GM23248 (cell line): ENCODE data around the gene GZMH. TPM values are rescaled to one million over a fixed set of nuclear protein-coding genes. Genes with fewer than 3 reads are reported as not detected.
"Not testable (repeated sequence)": the region's sequence is repeated elsewhere in the genome, so short reads cannot be mapped to it uniquely, and the experiment has no call there.

Experiments used
- DNase-seq: peaks from one replicate; pipeline ENCODE4 v3.0.0-alpha.2; 2015
- H2AFZ ChIP-seq: fragments of 200-600 bp; sonication (generic); 2 replicates; pipeline ENCODE4 v1.6.1; 2016; ENCODE audit warnings: antibody characterized with exemption
- H3F3A ChIP-seq: fragments of 200-600 bp; sonication (generic); 2 replicates; pipeline ENCODE4 v1.6.1; 2016; ENCODE audit warnings: mild to moderate bottlenecking, antibody characterized with exemption, mixed run types; ENCODE audit not compliant: insufficient read depth
- H3K27ac ChIP-seq: fragments of 200-600 bp; sonication (generic); 2 replicates; pipeline ENCODE4 v1.5.1; 2016; ENCODE audit warnings: mild to moderate bottlenecking
- H3K27me3 ChIP-seq: fragments of 200-600 bp; sonication (generic); replicated peaks from 2 replicates; pipeline ENCODE4 v1.6.1; 2016; ENCODE audit warnings: mild to moderate bottlenecking; ENCODE audit not compliant: insufficient read depth
- H3K36me3 ChIP-seq: fragments of 200-600 bp; sonication (generic); 2 replicates; pipeline ENCODE4 v1.6.1; 2016; ENCODE audit warnings: low read depth, mild to moderate bottlenecking
- H3K4me1 ChIP-seq: fragments of 200-600 bp; sonication (generic); 2 replicates; pipeline ENCODE4 v1.6.1; 2016; ENCODE audit warnings: mild to moderate bottlenecking; ENCODE audit not compliant: insufficient read depth
- H3K4me2 ChIP-seq: fragments of 200-600 bp; sonication (generic); one replicate; pipeline ENCODE4 v1.6.1; 2016; ENCODE audit warnings: mild to moderate bottlenecking; ENCODE audit not compliant: unreplicated experiment
- H3K4me3 ChIP-seq: fragments of 200-600 bp; sonication (generic); 2 replicates; pipeline ENCODE4 v1.5.1; 2016; ENCODE audit warnings: mild to moderate bottlenecking
- H3K79me2 ChIP-seq: fragments of 200-600 bp; sonication (generic); 2 replicates; pipeline ENCODE4 v1.6.1; 2016; ENCODE audit warnings: mild to moderate bottlenecking; ENCODE audit not compliant: insufficient read depth
- H3K9ac ChIP-seq: fragments of 200-600 bp; sonication (generic); 2 replicates; pipeline ENCODE4 v1.6.1; 2016; ENCODE audit warnings: mild to moderate bottlenecking
- H3K9me2 ChIP-seq: fragments of 200-600 bp; sonication (generic); 2 replicates; pipeline ENCODE4 v1.6.1; 2016; ENCODE audit warnings: mixed run types, mild to moderate bottlenecking, moderate library complexity; ENCODE audit not compliant: insufficient read depth
- H3K9me3 ChIP-seq: fragments of 200-600 bp; sonication (generic); one replicate; pipeline ENCODE4 v1.6.1; 2017; ENCODE audit warnings: low read depth
- H4K20me1 ChIP-seq: fragments of 200-600 bp; sonication (generic); 2 replicates; pipeline ENCODE4 v1.6.0; 2016; ENCODE audit not compliant: insufficient read depth
- EZH2 ChIP-seq: fragments of 200-600 bp; sonication (generic); IDR thresholded peaks from 2 replicates; pipeline ENCODE4 v1.6.1; 2018; ENCODE audit warnings: antibody characterized with exemption, mild to moderate bottlenecking; ENCODE audit not compliant: insufficient read depth, poor library complexity, severe bottlenecking
- EZH2phosphoT487 ChIP-seq: fragments of 200-600 bp; sonication (generic); IDR thresholded peaks from 2 replicates; pipeline ENCODE4 v1.6.1; 2018; ENCODE audit warnings: antibody characterized with exemption, moderate library complexity, mild to moderate bottlenecking, low read depth; ENCODE audit not compliant: insufficient read depth
- WGBS, 2 experiments: methylation state at CpG; one replicate each; pipeline ENCODE4 v1.1.6; 2015 to 2017; ENCODE audit warnings: low lambda C conversion rate in 2 of 2, low coverage in 1 of 2; ENCODE audit errors: missing lambda C conversion rate in 2 of 2; 5-methylcytosine and 5-hydroxymethylcytosine counted together
- in situ Hi-C: fragments of 300-500 bp; cut with MboI; formaldehyde crosslinking; loops from 2 replicates; pipeline ENCODE4 v1.15.0; 2020
- polyA plus RNA-seq: library from polyadenylated mRNA; unstranded; fragments of >200 nt; fragmentation: Nextera tagmentation; extraction: Ambion mirVana; gene quantifications from 2 replicates; pipeline ENCODE4 v1.2.1, GENCODE V29; 2016
- total RNA-seq: library from RNA; depleted of rRNA; stranded (reverse); fragments of >200 nt; shearing (Covaris generic); gene quantifications from 2 replicates; pipeline ENCODE4 v1.2.3, GENCODE V29; 2014; rRNA removed

GZMH gene, protein sequence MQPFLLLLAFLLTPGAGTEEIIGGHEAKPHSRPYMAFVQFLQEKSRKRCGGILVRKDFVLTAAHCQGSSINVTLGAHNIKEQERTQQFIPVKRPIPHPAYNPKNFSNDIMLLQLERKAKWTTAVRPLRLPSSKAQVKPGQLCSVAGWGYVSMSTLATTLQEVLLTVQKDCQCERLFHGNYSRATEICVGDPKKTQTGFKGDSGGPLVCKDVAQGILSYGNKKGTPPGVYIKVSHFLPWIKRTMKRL
- not detected in 2 replicates for total RNA-seq
- not detected in 2 replicates for polyA plus RNA-seq

GRCh38 chr14:24609655-24610344 is at the start of gene GZMH:
Gene GZMH (minus strand): TSS chr14:24609685. CDS start chr14:24609613, 72 bp downstream.
- no peaks in the 10 kb centered on the region for H3K79me2 ChIP-seq
- no peak within 1 kb of the TSS for H2AFZ ChIP-seq
- no peaks in the 10 kb centered on the region for H3K9me2 ChIP-seq
- H3K36me3 ChIP-seq, result no peaks in the 10 kb centered on the region
- H3F3A ChIP-seq, result no peaks in the 10 kb centered on the region
- no peaks in the 10 kb centered on the region for H3K27me3 ChIP-seq
- no peak within 1 kb of the TSS for H3K4me2 ChIP-seq
- H3K27ac ChIP-seq, result no peak within 1 kb of the TSS
- no peak for DNase-seq
- 13 to 19% methylated on average over 2 of the region's 2 CpGs for WGBS, 2 experiments
- no peaks in the 10 kb centered on the region for H4K20me1 ChIP-seq
- no peak within 1 kb of the TSS for H3K4me3 ChIP-seq
- TF ChIP-seq EZH2, result no peak
- no peak for TF ChIP-seq EZH2phosphoT487
- in situ Hi-C loops, result no loop called here
- no peak within 1 kb of the TSS for H3K9ac ChIP-seq
- H3K4me1 ChIP-seq, result no peaks in the 10 kb centered on the region
- no peaks in the 10 kb centered on the region for H3K9me3 ChIP-seq

DNA sequence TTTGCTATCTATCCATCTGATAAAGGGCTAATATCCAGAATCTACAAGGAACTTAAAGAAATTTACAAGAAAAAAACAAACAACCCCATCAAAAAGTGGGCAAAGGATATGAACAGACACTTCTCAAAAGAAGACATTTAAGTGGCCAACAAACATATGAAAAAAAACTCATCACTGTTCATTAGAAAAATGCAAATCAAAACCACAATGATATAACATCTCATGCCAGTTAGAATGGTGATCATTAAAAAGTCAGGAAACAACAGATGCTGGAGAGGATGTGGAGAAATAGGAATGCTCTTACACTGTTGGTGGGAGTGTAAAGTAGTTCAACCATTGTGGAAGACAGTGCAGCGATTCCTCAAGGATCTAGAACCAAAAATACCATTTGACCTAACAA is 38.9 kb upstream of the GZMH start:
- H3K4me1 ChIP-seq, H3K9me2 ChIP-seq, H3K27me3 ChIP-seq, H3K9me3 ChIP-seq, H3F3A ChIP-seq, H3K4me3 ChIP-seq, H3K9ac ChIP-seq, H4K20me1 ChIP-seq, in situ Hi-C loops, H3K27ac ChIP-seq, H3K36me3 ChIP-seq, H3K4me2 ChIP-seq, H2AFZ ChIP-seq, DNase-seq, H3K79me2 ChIP-seq: not testable (repeated sequence)
- 0% methylated on average over 1 of the region's 1 CpG for WGBS, 2 experiments

DNA sequence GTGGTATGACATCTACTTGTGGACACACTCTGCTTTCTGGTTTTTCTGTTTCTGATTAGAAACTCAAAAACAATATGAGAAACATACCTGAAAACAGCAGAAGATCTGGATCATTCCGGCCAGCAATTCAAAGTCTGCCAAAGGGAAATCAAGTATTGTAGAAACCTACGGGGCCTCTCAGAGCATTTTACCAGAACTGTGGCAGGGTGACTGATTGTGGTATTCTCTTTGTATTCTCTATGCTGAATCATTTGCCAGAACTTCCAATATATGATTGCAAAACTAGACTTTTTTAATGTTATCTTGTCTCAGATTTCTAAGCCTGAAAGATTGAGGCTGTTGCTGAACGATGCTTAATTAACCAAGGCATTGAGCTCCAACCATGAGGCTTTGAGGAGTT is 30.4 kb upstream of the GZMH start:
- Histone ChIP-seq H2AFZ (no peak overlapping the region), H3K27me3 (no peaks in the 10 kb centered on the region), H3K27ac (no peak overlapping the region), H4K20me1 (no peaks in the 10 kb centered on the region), H3K4me1 (no peaks in the 10 kb centered on the region), H3K9me2 (no peaks in the 10 kb centered on the region), H3K9ac (no peak overlapping the region), H3K4me2 (no peak overlapping the region), H3K9me3 (no peaks in the 10 kb centered on the region), H3K79me2 (no peaks in the 10 kb centered on the region), H3K36me3 (no peaks in the 10 kb centered on the region), H3K4me3 (no peak overlapping the region), H3F3A (no peaks in the 10 kb centered on the region)
- no peak for DNase-seq
- 15 to 24% methylated on average over 3 of the region's 3 CpGs for WGBS, 2 experiments
- in situ Hi-C loops, result no loop called here
- TF ChIP-seq EZH2phosphoT487, result no peak
- TF ChIP-seq EZH2, result no peak

DNA sequence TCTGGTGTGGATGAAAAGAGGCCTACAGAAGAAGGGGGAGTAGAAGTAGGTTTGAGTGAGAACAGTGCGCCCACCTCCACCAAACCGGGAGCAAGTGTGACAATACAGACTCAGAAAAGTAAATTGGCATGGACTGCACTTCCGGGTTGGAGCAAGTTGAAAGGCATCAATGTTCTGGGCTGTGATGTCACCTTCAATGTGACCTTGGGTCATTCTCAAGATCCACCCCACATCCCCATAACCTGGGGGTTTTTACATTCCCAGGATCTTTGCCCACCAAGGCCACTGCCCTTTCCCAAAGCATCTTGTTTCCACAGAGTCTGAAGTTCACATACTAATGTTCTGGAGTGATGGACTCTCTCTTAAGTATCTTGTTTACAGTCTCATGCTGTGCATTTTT is 29.8 kb upstream of the GZMH start:
- Histone ChIP-seq H3K36me3 (no peaks in the 10 kb centered on the region), H3K9me3 (no peaks in the 10 kb centered on the region), H2AFZ (no peak overlapping the region), H3K4me2 (no peak overlapping the region), H3K79me2 (no peaks in the 10 kb centered on the region), H3K27ac (no peak overlapping the region), H3K9ac (no peak overlapping the region), H3F3A (no peaks in the 10 kb centered on the region), H3K4me3 (no peak overlapping the region), H3K4me1 (no peaks in the 10 kb centered on the region), H3K9me2 (no peaks in the 10 kb centered on the region), H3K27me3 (no peaks in the 10 kb centered on the region), H4K20me1 (no peaks in the 10 kb centered on the region)
- 41 to 51% methylated on average over 3 of the region's 3 CpGs for WGBS, 2 experiments
- DNase-seq, result no peak
- TF ChIP-seq EZH2, result no peak
- TF ChIP-seq EZH2phosphoT487, result no peak
- in situ Hi-C loops, result no loop called here
